PC-9 (cell line): ENCODE data around the gene PCNT.

Source experiments
- CTCF ChIP-seq: fragments of 200-600 bp; sonication (generic); conservative IDR thresholded peaks from 2 replicates; pipeline ENCODE4 v1.6.1; 2017; ENCODE audit warnings: mixed run types, antibody characterized with exemption, mild to moderate bottlenecking, moderate library complexity
- EZH2 ChIP-seq: fragments of 200-600 bp; sonication (generic); IDR thresholded peaks from 2 replicates; pipeline ENCODE4 v1.8.0; 2017; ENCODE audit warnings: antibody characterized with exemption, low read depth

- TF ChIP-seq CTCF (no peak), EZH2 (no peak)
Measured at GRCh38 chr21:46299167-46299566, 24.8 kb upstream of the PCNT start.
